ENCODE results near the gene CCDC85C. TPM values are rescaled to one million over a fixed set of nuclear protein-coding genes. Genes with fewer than 3 reads are reported as not detected.

The CCDC85C gene
- total and polyA plus RNA-seq, 2 of the 8 experiments (the other 6 are each of a cell fraction or from before 2014, with no cell fraction given), result 16.8 to 35.8 TPM

DNA sequence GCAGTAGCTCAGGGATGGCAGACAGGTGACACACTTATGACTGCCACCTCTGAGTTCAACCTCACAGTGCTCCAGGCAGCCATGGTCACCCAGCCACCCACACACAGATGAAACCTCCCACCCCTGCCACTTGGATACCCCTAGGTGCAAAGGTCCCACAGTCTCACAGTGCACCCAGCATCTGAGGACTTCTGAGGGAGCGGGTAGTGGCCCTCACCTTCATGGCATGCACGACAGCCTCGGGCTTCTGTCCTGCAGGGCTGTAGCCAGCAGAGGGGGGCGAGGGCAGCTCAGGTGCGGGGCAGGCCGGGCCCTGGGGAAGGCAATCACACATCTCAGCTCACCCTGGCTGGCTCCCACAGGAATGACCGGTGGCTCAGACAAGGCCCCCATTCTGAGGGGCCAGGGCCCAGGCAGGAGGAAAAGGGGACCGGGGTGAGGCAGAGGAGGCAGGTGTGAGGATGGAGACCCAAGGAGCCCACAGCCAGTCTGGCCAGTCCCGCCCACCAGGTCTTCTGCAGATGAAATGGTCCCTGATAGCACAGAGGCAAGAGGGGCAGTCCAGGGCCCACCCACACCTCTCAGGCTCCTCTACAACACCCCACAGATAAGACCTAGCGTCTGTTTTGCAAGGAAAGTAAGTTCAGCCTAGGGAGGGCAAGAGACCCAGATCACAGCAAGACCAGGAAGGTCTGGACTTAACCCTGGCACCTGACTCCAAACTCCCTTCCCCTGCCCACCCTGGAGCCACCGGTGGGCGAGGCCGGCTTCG lies 87.0 kb downstream of the CCDC85C start (continued):
- TF ChIP-seq, protein P1, sequence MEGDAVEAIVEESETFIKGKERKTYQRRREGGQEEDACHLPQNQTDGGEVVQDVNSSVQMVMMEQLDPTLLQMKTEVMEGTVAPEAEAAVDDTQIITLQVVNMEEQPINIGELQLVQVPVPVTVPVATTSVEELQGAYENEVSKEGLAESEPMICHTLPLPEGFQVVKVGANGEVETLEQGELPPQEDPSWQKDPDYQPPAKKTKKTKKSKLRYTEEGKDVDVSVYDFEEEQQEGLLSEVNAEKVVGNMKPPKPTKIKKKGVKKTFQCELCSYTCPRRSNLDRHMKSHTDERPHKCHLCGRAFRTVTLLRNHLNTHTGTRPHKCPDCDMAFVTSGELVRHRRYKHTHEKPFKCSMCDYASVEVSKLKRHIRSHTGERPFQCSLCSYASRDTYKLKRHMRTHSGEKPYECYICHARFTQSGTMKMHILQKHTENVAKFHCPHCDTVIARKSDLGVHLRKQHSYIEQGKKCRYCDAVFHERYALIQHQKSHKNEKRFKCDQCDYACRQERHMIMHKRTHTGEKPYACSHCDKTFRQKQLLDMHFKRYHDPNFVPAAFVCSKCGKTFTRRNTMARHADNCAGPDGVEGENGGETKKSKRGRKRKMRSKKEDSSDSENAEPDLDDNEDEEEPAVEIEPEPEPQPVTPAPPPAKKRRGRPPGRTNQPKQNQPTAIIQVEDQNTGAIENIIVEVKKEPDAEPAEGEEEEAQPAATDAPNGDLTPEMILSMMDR (IDR thresholded peaks at IDR 0.05; ENCODE audit: control extremely low read depth in 1 of 3, insufficient read depth in 1 of 3, low read depth in 1 of 3, low read length in 3 of 3), result peak in 2 of 3 experiments; percentile 9 to 17; a peak in 2 of 4 replicates
- TF ChIP-seq MAFK (IDR thresholded peaks at IDR 0.05; ENCODE audit: low read depth, low read length), result no peak
- no peak for TF ChIP-seq EP300 (IDR thresholded peaks at IDR 0.05; ENCODE audit: borderline replicate concordance in 1 of 2, low read depth in 2 of 2, low read length in 2 of 2)
- TF ChIP-seq, protein P2, sequence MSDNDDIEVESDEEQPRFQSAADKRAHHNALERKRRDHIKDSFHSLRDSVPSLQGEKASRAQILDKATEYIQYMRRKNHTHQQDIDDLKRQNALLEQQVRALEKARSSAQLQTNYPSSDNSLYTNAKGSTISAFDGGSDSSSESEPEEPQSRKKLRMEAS (IDR thresholded peaks at IDR 0.05), result no peak

All from H1 (cell line).